NCI-H187 (cell line): ENCODE data around the gene UNC13C.

Source experiments
- DNase-seq, 2 experiments: peaks; one replicate each; lab custom pipeline; 2025; lab: John Stamatoyannopoulos, UW

Gene UNC13C

GRCh38 chr15:54481819-54482218 lies 503.6 kb downstream of the UNC13C start:
- DNase-seq: no peak

GRCh38 chr15:54482251-54482650 lies 504.0 kb downstream of the UNC13C start:
- DNase-seq: no peak

- no peak for DNase-seq
These were observed 522.1 kb downstream of the UNC13C start for GRCh38 chr15:54500330-54500729.

- DNase-seq: no peak
These were observed 524.3 kb downstream of the UNC13C start for GRCh38 chr15:54502416-54503075.

GRCh38 chr15:54504695-54505094 lies 526.5 kb downstream of the UNC13C start:
- DNase-seq: no peak

GRCh38 chr15:54506977-54507524 lies 528.8 kb downstream of the UNC13C start:
- DNase-seq: no peak

- DNase-seq: no peak
These were observed 536.4 kb downstream of the UNC13C start for GRCh38 chr15:54514601-54515000.

GRCh38 chr15:54515664-54516582 lies 537.7 kb downstream of the UNC13C start:
- DNase-seq: no peak

- no peak for DNase-seq
These were observed 539.1 kb downstream of the UNC13C start for GRCh38 chr15:54517366-54517765.

- no peak for DNase-seq
These were observed 540.1 kb downstream of the UNC13C start for GRCh38 chr15:54518156-54518882.

GRCh38 chr15:54519577-54519976 lies 541.3 kb downstream of the UNC13C start:
- no peak for DNase-seq

GRCh38 chr15:54520616-54521015 lies 542.4 kb downstream of the UNC13C start:
- DNase-seq: no peak

- no peak for DNase-seq
These were observed 543.0 kb downstream of the UNC13C start for GRCh38 chr15:54521206-54521605.

- DNase-seq: no peak
These were observed 549.8 kb downstream of the UNC13C start for GRCh38 chr15:54528021-54528420.

- no peak for DNase-seq
These were observed 562.5 kb downstream of the UNC13C start for GRCh38 chr15:54540721-54541120.

- no peak for DNase-seq
These were observed 569.2 kb downstream of the UNC13C start for GRCh38 chr15:54547491-54547890.

- no peak for DNase-seq
These were observed 572.7 kb downstream of the UNC13C start for GRCh38 chr15:54550954-54551353.

GRCh38 chr15:54556231-54556630 lies 578.0 kb downstream of the UNC13C start:
- no peak for DNase-seq

GRCh38 chr15:54559405-54560069 lies 581.3 kb downstream of the UNC13C start:
- DNase-seq: no peak

- DNase-seq: no peak
These were observed 582.2 kb downstream of the UNC13C start for GRCh38 chr15:54560417-54560816.

- DNase-seq: no peak
These were observed 585.9 kb downstream of the UNC13C start for GRCh38 chr15:54564166-54564565.

GRCh38 chr15:54566654-54567053 lies 588.4 kb downstream of the UNC13C start:
- DNase-seq: no peak
